ENCODE results near the gene CORO2A. TPM values are rescaled to one million over a fixed set of nuclear protein-coding genes. Genes with fewer than 3 reads are reported as not detected.
"Not testable (repeated sequence)": the region's sequence is repeated elsewhere in the genome, so short reads cannot be mapped to it uniquely, and the experiment has no call there.

Gene CORO2A
- total and polyA plus RNA-seq, 3 donors from 2014 or later, result 28.0 to 50.5 (median 46.3) TPM

DNA sequence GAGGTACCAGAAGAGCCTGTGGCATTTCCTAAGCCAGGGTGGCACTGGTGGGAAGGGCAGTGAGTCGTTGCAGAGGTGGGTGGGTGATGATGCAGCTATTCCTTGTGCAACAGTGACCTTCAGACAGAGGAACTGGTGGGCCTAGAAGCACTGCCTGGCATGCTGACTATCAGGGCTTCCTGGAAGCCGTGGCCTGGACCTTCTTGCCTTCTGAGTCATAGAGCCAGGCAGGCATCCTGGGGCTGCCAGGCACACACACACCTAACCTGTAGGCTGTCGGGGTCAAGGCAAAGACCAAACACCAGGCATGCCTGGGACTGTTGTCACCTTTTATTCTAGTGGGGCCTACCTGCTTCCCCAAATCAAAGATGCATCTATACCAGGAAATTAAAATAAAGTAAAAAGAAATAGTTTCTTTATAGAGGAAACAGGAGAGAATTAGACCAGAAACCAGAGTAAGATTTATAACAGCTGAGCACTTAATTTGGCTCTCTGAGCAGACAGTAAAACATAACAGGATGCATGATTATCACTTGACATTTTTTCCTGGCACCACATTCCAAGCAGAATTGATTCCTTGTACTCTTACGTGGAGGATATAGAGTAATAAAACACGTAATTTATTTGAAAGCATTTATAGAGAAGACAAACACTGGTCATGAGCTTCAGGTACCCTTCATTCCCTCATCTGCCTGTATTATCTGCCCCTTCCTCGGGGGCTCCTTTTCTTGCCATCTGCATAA lies 110.8 kb downstream of the CORO2A start:
- Histone ChIP-seq H3K27me3 (no peaks in the 10 kb centered on the region), H3K36me3 (ENCODE audit: low read depth, missing control alignments) (no peaks in the 10 kb centered on the region), H3K4me1 (peaks cover 5% of the 10 kb centered on the region), H3K4me3 (no peak overlapping the region), H3K27ac (no peak overlapping the region), H3K9me3 (no peaks in the 10 kb centered on the region)
- no peak for TF ChIP-seq POLR2A (IDR thresholded peaks at IDR 0.05)
- TF ChIP-seq, protein P1, sequence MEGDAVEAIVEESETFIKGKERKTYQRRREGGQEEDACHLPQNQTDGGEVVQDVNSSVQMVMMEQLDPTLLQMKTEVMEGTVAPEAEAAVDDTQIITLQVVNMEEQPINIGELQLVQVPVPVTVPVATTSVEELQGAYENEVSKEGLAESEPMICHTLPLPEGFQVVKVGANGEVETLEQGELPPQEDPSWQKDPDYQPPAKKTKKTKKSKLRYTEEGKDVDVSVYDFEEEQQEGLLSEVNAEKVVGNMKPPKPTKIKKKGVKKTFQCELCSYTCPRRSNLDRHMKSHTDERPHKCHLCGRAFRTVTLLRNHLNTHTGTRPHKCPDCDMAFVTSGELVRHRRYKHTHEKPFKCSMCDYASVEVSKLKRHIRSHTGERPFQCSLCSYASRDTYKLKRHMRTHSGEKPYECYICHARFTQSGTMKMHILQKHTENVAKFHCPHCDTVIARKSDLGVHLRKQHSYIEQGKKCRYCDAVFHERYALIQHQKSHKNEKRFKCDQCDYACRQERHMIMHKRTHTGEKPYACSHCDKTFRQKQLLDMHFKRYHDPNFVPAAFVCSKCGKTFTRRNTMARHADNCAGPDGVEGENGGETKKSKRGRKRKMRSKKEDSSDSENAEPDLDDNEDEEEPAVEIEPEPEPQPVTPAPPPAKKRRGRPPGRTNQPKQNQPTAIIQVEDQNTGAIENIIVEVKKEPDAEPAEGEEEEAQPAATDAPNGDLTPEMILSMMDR (IDR thresholded peaks at IDR 0.05), result no peak
- intact Hi-C loops (cut with DNase I; ENCODE audit: low total_unique reads), result no loop called here
- no peak for DNase-seq
- 73 to 75% methylated on average over 6 of the region's 6 CpGs for WGBS, 2 donors

GRCh38 chr9:98080780-98081179 lies 111.7 kb downstream of the CORO2A start:
- no peak overlapping the region for H3K27ac ChIP-seq
- no peaks in the 10 kb centered on the region for H3K27me3 ChIP-seq
- 84 to 87% methylated on average over 6 to 12 of the region's 12 CpGs for WGBS, 2 donors
- H3K36me3 ChIP-seq (ENCODE audit: low read depth, missing control alignments), result no peaks in the 10 kb centered on the region
- H3K9me3 ChIP-seq, result no peaks in the 10 kb centered on the region
- no peak for DNase-seq
- H3K4me3 ChIP-seq, result no peak overlapping the region
- no peak for TF ChIP-seq POLR2A (IDR thresholded peaks at IDR 0.05)
- TF ChIP-seq, protein P1 (IDR thresholded peaks at IDR 0.05), result no peak
- intact Hi-C loops (cut with DNase I; ENCODE audit: low total_unique reads), result no loop called here
- H3K4me1 ChIP-seq, result peaks cover 4% of the 10 kb centered on the region

DNA sequence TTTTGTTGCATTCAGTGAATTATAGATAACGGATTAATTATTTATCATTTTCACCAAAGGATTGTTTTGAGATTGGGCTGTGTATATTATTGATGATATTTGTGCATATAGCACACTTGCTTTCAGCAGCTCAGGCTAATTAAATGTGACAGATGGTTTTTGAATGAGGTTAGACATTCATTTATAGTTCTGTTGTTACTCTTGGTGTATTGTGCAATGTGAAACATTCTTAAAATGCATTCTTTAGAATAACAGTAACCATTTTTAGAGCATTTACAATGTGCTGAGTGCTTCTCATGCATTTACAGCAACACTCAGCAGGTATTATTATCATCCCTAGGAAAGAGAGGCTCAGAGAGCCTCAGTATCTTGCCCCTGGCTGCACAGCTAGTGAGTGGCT lies 112.1 kb downstream of the CORO2A start:
- Histone ChIP-seq H3K9me3 (no peaks in the 10 kb centered on the region), H3K4me3 (no peak overlapping the region), H3K36me3 (ENCODE audit: low read depth, missing control alignments) (no peaks in the 10 kb centered on the region), H3K4me1 (no peaks in the 10 kb centered on the region), H3K27ac (no peak overlapping the region), H3K27me3 (no peaks in the 10 kb centered on the region)
- no peak for DNase-seq
- WGBS, 2 donors, result 100% methylated on average over 1 of the region's 1 CpG
- intact Hi-C loops (cut with DNase I; ENCODE audit: low total_unique reads), result no loop called here
- TF ChIP-seq, protein P1 (IDR thresholded peaks at IDR 0.05), result no peak
- TF ChIP-seq POLR2A (IDR thresholded peaks at IDR 0.05), result no peak

GRCh38 chr9:98078895-98079294 lies 113.5 kb downstream of the CORO2A start:
- H3K4me1 ChIP-seq, result peaks cover 5% of the 10 kb centered on the region
- no peak overlapping the region for H3K4me3 ChIP-seq
- H3K36me3 ChIP-seq (ENCODE audit: low read depth, missing control alignments), result no peaks in the 10 kb centered on the region
- TF ChIP-seq, protein P1 (IDR thresholded peaks at IDR 0.05), result no peak
- TF ChIP-seq POLR2A (IDR thresholded peaks at IDR 0.05), result no peak
- no peak for DNase-seq
- no peaks in the 10 kb centered on the region for H3K9me3 ChIP-seq
- H3K27ac ChIP-seq, result no peak overlapping the region
- intact Hi-C loops (cut with DNase I; ENCODE audit: low total_unique reads), result no loop called here
- no peaks in the 10 kb centered on the region for H3K27me3 ChIP-seq
- 83 to 94% methylated on average over 5 of the region's 5 CpGs for WGBS, 2 donors

GRCh38 chr9:98076514-98076890 lies 115.9 kb downstream of the CORO2A start:
- DNase-seq; intact Hi-C loops (cut with DNase I; ENCODE audit: low total_unique reads); H3K4me1 ChIP-seq; H3K36me3 ChIP-seq (ENCODE audit: low read depth, missing control alignments); H3K4me3 ChIP-seq; H3K27me3 ChIP-seq; H3K27ac ChIP-seq; H3K9me3 ChIP-seq: not testable (repeated sequence)
- 90% methylated on average over 8 of the region's 8 CpGs for WGBS, 2 donors
